ENCODE measurements around the gene PSD.

- no peak for TF ChIP-seq CTCF (conservative IDR thresholded peaks at IDR 0.05; ENCODE audit: low read length)
- no peak for TF ChIP-seq EZH2phosphoT487 (IDR thresholded peaks at IDR 0.05; ENCODE audit: borderline replicate concordance, low read depth, low read length)
Observed at GRCh38 chr10:102414749-102415148, 3.8 kb downstream of the PSD start.

Measured in OCI-LY7 (cell line).